ENCODE results near the gene YDJC. TPM values are rescaled to one million over a fixed set of nuclear protein-coding genes. Genes with fewer than 3 reads are reported as not detected.

YDJC gene
- total and polyA plus RNA-seq, 4 donors: 11.0 to 41.1 (median 31.3) TPM

- ATAC-seq (ENCODE audit: insufficient read depth, low FRiP score): no peak
- Histone ChIP-seq H3K4me1 (ENCODE audit: control insufficient read depth in 5 of 5, insufficient read depth in 5 of 5, low read length in 5 of 5) (peaks cover 0 to 17% (median 10%) of the 10 kb centered on the region in 5 donors), H3K9me3 (ENCODE audit: control insufficient read depth in 4 of 4, insufficient read depth in 3 of 4, low read length in 3 of 4) (no peaks in the 10 kb centered on the region), H3K27me3 (ENCODE audit: control insufficient read depth in 3 of 3, insufficient read depth in 3 of 3, low read length in 2 of 3) (no peaks in the 10 kb centered on the region), H3K36me3 (ENCODE audit: control insufficient read depth in 4 of 4, insufficient read depth in 4 of 4, low read length in 4 of 4) (peaks cover 0 to 24% (median 9%) of the 10 kb centered on the region in 4 donors), H3K9ac (ENCODE audit: insufficient read depth in 1 of 2, low read length in 2 of 2) (no peak overlapping the region), H3K27ac (ENCODE audit: low read depth in 1 of 2, low read length in 1 of 2) (no peak overlapping the region), H3K4me3 (no peak overlapping the region)
- DNase-seq: no peak
- 79 to 84% methylated on average over 11 of the region's 11 CpGs for WGBS, 2 donors
- TF ChIP-seq CTCF (IDR thresholded peaks at IDR 0.05; ENCODE audit: control extremely low read depth, extremely low read depth): no peak
Observed at GRCh38 chr22:21593406-21594232, 36.2 kb downstream of the YDJC start.

GRCh38 chr22:21592422-21592821 is 37.4 kb downstream of the YDJC start:
- H3K9ac ChIP-seq (ENCODE audit: insufficient read depth in 1 of 2, low read length in 2 of 2): no peak overlapping the region
- ATAC-seq (ENCODE audit: insufficient read depth, low FRiP score) (no peak), DNase-seq (no peak)
- H3K27ac ChIP-seq (ENCODE audit: low read depth in 1 of 2, low read length in 1 of 2): no peak overlapping the region
- peaks cover 0 to 17% (median 12%) of the 10 kb centered on the region in 5 donors for H3K4me1 ChIP-seq (ENCODE audit: control insufficient read depth in 5 of 5, insufficient read depth in 5 of 5, low read length in 5 of 5)
- no peaks in the 10 kb centered on the region for H3K27me3 ChIP-seq (ENCODE audit: control insufficient read depth in 3 of 3, insufficient read depth in 3 of 3, low read length in 2 of 3)
- peaks cover 0 to 25% (median 9%) of the 10 kb centered on the region in 4 donors for H3K36me3 ChIP-seq (ENCODE audit: control insufficient read depth in 4 of 4, insufficient read depth in 4 of 4, low read length in 4 of 4)
- WGBS, 2 donors: 85 to 90% methylated on average over 3 of the region's 3 CpGs
- H3K4me3 ChIP-seq: no peak overlapping the region
- H3K9me3 ChIP-seq (ENCODE audit: control insufficient read depth in 4 of 4, insufficient read depth in 3 of 4, low read length in 3 of 4): no peaks in the 10 kb centered on the region
- TF ChIP-seq CTCF (IDR thresholded peaks at IDR 0.05; ENCODE audit: control extremely low read depth, extremely low read depth): no peak

GRCh38 chr22:21591695-21592094 is 38.1 kb downstream of the YDJC start:
- peaks cover 0 to 25% (median 9%) of the 10 kb centered on the region in 4 donors for H3K36me3 ChIP-seq (ENCODE audit: control insufficient read depth in 4 of 4, insufficient read depth in 4 of 4, low read length in 4 of 4)
- H3K4me3 ChIP-seq: no peak overlapping the region
- WGBS, 2 donors: 55 to 56% methylated on average over 9 of the region's 9 CpGs
- H3K27ac ChIP-seq (ENCODE audit: low read depth in 1 of 2, low read length in 1 of 2): no peak overlapping the region
- peaks cover 0 to 17% (median 13%) of the 10 kb centered on the region in 5 donors for H3K4me1 ChIP-seq (ENCODE audit: control insufficient read depth in 5 of 5, insufficient read depth in 5 of 5, low read length in 5 of 5)
- peak in 1 of 3 donors; percentile 18 for DNase-seq
- no peak for ATAC-seq (ENCODE audit: insufficient read depth, low FRiP score)
- no peak for TF ChIP-seq CTCF (IDR thresholded peaks at IDR 0.05; ENCODE audit: control extremely low read depth, extremely low read depth)
- no peak overlapping the region for H3K9ac ChIP-seq (ENCODE audit: insufficient read depth in 1 of 2, low read length in 2 of 2)
- no peaks in the 10 kb centered on the region for H3K9me3 ChIP-seq (ENCODE audit: control insufficient read depth in 4 of 4, insufficient read depth in 3 of 4, low read length in 3 of 4)
- H3K27me3 ChIP-seq (ENCODE audit: control insufficient read depth in 3 of 3, insufficient read depth in 3 of 3, low read length in 2 of 3): no peaks in the 10 kb centered on the region

All from lung (tissue), 12 donors.